SU-DHL-6 (cell line): ENCODE results near the gene MYL6.
"Not testable (repeated sequence)": the region's sequence is repeated elsewhere in the genome, so short reads cannot be mapped to it uniquely, and the experiment has no call there.

Source experiments
- EZH2phosphoT487 ChIP-seq: fragments of 200-600 bp; sonication (generic), shearing (Covaris generic); conservative IDR thresholded peaks from 2 replicates; pipeline ENCODE4 v1.6.1; 2018; ENCODE audit warnings: mild to moderate bottlenecking, antibody characterized with exemption, low read length, moderate library complexity, mixed read lengths
- TF ChIP-seq, protein P1 (sequence below): fragments of 200-600 bp; sonication (generic); IDR thresholded peaks from one replicate; pipeline ENCODE4 v1.5.1; 2017; ENCODE audit warnings: antibody characterized with exemption, mild to moderate bottlenecking, low read length, moderate library complexity; ENCODE audit not compliant: insufficient read depth, poor library complexity, severe bottlenecking

DNA sequence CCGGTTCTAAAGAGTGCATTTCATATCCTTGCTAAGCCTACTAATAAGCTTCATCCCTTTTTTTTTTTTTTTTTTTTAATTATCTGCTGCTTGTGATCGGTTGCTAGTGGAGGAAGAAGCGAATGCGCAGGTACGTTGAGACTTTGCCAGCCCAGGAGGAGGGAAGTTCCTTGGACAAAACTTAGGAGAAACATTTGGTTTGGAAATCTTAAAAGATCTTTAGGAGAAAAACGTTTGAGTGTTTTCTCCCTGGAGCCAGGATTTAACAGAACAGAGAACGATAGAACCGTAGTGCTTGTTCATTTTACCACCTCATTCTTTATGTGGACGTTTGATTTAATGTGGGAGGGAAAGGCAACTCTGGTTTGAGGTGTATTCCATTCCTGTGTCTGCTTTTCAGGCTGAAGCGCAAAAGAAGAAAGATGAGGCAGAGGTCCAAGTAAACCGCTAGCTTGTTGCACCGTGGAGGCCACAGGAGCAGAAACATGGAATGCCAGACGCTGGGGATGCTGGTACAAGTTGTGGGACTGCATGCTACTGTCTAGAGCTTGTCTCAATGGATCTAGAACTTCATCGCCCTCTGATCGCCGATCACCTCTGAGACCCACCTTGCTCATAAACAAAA is 41.0 kb upstream of the MYL6 start:
- TF ChIP-seq, protein P1, sequence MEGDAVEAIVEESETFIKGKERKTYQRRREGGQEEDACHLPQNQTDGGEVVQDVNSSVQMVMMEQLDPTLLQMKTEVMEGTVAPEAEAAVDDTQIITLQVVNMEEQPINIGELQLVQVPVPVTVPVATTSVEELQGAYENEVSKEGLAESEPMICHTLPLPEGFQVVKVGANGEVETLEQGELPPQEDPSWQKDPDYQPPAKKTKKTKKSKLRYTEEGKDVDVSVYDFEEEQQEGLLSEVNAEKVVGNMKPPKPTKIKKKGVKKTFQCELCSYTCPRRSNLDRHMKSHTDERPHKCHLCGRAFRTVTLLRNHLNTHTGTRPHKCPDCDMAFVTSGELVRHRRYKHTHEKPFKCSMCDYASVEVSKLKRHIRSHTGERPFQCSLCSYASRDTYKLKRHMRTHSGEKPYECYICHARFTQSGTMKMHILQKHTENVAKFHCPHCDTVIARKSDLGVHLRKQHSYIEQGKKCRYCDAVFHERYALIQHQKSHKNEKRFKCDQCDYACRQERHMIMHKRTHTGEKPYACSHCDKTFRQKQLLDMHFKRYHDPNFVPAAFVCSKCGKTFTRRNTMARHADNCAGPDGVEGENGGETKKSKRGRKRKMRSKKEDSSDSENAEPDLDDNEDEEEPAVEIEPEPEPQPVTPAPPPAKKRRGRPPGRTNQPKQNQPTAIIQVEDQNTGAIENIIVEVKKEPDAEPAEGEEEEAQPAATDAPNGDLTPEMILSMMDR = not testable (repeated sequence)
- TF ChIP-seq EZH2phosphoT487 = not testable (repeated sequence)
